Middle frontal gyrus (tissue), 1 donor: ENCODE measurements around the gene MRPL24.
"Not testable (repeated sequence)": the region's sequence is repeated elsewhere in the genome, so short reads cannot be mapped to it uniquely, and the experiment has no call there.

Experiments
- DNase-seq: peaks from one replicate; pipeline ENCODE4 v3.0.0-alpha.2; 2015; ENCODE audit warnings: low spot score; ENCODE audit errors: extremely low spot score

The MRPL24 gene

DNA sequence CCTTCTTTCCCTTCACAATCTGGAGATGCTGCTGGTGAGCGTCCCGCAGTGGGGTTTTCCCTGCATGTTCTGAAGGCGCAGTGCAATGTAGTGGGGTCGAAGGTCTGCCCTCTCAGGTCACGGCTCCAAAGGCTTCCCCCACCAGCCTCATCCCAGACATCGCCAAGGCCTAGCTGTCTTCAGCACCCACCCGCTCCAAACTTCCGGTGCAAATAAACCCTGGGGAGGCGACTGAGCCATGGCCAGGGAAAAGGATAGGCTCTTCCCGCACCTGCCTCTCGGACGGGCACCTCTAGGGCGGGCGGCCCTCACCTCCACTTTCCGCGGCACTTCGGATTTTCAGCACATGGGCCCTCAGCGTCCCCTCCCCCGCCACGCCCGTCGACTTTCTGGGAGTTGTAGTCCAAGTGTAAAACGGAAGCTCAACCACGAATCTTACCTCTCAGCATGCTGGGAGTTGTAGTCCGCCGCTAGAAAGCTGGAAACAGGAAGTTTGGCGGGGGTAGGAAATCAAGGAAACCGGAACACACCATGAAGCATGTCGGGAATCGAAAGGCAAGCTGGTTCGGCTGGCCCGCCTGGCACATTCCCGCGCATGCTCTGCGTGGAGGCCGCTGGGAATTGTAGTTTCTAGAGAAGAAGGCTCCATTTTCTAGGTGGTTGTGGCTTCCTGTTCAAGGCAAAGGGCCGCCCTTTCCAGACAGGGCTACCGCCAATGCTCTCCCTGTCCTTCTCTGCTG is at the start of gene MRPL24:
Gene MRPL24, minus strand, starts transcription at position 348 of the 740 bp plus-strand sequence. CDS start 2,384 bp downstream, outside the sequence.
- peak; percentile 99 for DNase-seq

DNA sequence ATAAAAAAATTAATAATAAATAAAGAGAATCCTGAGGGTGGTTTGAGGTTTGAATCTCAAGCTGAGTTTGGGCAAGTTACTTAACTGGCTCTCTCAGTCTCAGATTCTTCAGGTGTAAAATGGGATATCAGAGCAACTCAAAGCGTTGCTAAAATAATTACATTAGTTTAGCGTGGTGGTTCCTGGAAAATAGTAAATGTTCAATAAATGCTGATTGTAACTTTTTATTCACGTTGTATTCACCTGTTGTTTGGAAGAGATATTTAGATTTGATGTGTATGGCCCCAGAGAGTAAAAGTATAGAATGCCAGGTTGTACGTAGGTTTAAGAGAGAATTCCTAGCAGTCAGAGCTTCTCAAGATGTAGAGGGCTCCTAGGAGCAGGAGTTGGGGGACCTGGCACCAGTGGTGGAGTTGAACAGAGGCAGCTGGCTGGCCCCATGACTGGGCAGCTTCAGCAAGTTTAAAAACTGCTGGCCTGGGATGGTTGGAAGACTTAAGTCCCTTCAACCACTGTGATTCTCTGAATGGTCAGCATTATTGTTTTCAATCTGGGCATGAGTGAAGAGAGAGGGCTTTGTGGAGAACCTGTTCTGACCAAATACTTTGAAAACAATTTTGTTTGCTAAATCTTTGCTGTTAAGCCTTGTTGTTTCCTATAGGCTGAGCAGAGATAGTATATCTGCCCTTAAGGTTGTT is 48.9 kb upstream of the MRPL24 start:
- no peak for DNase-seq

DNA sequence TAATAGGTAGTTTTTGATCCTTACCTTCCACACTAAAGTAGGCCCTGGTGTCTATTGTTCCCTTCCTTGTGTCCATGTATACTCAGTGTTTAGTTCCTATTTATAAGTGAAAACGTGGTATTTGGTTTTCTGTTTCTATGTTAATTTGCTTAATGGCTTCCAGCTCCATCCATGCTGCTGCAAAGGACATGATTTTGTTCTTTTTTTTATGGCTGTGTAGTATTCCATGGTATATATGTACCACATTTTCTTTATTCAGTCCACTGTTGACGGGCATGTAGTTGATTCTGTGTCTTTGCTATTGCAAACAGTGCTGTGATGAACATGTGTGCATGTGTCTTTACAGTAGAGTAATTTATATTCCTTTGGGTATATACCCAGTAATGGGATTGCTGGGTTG is 47.2 kb upstream of the MRPL24 start:
- DNase-seq, result no peak

DNA sequence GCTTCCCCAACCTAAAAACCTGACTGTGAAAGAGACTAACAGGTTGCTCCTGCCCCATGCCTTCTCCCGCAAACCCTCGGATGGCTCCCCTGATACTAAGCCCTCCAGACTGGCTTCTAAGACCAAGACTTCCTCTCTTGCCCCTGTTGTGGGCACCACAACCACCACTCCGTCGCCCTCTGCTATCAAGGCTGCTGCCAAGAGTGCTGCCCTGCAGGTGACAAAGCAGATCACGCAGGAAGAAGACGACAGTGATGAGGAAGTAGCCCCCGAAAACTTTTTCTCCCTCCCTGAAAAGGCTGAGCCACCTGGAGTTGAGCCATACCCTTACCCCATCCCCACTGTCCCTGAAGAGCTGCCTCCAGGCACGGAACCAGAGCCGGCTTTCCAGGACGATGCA is 45.8 kb upstream of the MRPL24 start:
- DNase-seq, result no peak

GRCh38 chr1:156785458-156785857 is 44.6 kb upstream of the MRPL24 start:
- no peak for DNase-seq

DNA sequence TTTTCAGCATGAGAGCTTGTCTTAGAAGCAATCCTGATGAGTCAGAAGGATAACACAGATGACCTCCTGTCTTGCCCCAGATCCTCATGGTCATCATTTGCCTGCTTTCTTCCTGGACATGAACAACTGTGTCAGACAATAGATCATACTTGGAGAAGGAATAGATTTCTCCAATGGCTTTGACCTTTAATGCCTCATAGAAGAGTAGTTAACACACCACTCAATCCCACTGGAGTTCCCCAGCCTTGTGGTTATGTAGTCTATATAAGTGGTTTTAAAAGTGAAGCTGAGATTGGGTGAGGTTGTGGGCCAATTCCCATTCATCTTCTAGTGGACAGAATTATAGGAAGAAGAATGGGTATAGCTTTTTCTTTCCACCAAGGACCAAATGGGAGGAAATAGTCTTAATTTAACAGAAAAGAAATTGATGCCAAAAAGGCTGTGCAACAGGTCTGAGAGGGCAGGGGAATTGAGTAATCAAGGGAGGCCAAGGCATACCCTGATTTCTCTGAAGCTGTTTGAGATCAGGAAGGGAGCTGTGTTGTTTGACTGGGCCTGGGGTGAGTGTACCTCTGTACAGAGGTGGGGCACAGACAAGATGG is 40.8 kb upstream of the MRPL24 start:
- no peak for DNase-seq

DNA sequence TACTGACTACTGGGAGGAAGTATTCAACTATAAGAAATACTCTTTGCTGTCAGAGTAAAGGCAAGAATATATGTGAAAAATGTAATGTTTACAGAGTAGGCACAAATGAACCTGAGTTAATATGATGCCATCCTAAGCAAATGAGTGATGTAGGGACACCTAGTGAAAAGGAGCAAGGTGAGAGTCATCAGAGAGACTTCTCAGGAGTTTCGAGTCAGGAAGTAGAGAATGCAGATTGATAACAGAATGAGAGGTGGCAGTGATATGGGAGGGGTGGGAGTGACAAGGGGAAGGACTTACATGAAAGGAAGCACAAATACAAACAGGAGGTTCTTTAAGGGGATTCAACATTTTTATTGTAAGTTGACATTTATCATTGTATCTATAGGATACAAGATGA is 36.7 kb upstream of the MRPL24 start:
- DNase-seq, result no peak

DNA sequence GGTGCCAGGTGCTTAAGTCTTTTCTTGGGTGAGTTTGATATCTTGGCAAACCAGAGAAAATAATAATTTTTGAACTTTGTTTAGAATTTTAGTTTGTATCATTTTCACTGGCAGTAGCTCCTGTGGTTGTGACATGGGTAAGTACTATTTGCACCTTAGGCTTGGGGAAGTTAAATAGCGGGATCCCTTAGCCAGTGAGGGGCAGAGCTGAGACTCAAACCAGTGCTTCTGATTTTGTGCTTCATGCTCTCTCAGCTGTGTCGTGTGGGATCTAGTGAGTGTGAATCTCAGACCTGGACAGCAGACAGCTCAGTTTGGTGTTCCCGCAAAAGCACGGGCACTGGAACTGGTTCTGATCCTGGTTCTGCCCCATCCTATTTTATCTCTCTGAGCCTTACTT is 36.1 kb upstream of the MRPL24 start:
- DNase-seq, result no peak

DNA sequence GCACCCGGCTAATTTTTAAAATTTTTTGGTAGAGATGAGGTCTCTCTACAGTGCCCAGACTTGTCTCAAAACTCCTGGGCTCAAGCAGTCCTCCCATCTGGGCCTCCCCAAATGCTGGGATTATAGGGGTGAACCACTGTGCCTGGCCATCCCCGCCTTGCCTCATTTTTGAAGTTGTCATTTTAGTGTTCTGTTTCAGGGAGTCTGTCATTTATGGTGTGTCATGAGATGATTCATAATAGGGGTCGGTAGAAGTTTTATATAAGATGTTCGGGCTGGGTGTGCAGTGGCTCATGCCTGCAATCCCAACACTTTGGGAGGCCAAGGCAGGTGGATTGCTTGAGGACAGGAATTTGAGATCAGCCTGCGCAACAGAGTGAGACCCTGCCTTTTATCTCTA is 34.9 kb upstream of the MRPL24 start:
- DNase-seq, result no peak

DNA sequence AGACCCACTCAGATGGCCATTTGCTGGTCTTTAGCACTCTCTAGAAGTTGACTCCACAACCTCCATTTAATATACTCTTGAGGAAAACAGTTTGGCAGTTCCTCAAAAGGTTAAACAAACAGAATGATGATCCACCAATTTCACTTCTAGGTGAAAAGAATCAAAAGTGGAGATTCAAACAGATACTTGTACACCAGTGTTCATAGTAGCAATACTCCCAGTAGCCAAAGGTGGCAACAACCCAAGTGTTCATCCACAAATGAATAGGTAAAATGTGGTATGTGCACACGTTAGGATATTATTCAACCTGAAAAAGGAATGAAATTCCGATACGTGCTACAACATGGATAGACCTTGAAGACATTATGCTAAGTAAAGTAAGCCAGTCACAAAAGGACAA is 32.7 kb upstream of the MRPL24 start:
- no peak for DNase-seq

- DNase-seq, result no peak
Measured at GRCh38 chr1:156772728-156773497, 32.0 kb upstream of the MRPL24 start.

- DNase-seq, result no peak
Measured at GRCh38 chr1:156772222-156772621, 31.3 kb upstream of the MRPL24 start.

GRCh38 chr1:156768610-156769295 is 27.9 kb upstream of the MRPL24 start:
- DNase-seq, result no peak

DNA sequence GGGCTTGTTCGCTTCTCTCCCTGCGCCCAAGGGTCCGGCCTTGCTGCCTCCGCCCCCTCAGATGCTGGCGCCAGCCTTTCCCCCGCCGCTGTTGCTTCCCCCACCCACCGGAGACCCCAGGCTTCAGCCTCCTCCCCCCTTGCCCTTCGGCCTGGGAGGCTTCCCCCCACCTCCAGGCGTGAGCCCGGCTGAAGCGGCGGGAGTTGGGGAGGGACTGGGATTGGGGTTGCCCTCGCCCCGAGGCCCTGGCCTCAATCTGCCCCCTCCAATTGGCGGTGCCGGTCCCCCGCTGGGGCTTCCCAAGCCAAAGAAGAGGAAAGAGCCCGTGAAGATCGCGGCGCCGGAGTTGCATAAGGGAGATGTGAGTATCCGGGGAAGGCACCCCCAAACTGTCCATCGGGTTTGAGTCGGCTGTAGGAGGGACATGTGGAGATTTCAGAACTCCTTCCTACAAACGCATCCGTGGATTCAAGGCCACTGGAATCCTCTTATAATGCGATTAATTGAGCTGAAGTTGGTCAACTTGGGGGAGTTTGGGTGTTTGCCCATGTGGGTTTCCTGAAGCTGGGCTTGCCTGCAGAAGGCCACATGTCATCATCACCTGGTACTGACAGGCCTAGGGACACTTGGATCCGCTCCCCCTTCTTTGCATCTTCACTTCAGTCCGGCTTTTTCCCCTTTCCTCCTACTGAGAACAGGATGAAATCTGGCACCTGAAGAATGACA is 27.2 kb upstream of the MRPL24 start:
- no peak for DNase-seq

DNA sequence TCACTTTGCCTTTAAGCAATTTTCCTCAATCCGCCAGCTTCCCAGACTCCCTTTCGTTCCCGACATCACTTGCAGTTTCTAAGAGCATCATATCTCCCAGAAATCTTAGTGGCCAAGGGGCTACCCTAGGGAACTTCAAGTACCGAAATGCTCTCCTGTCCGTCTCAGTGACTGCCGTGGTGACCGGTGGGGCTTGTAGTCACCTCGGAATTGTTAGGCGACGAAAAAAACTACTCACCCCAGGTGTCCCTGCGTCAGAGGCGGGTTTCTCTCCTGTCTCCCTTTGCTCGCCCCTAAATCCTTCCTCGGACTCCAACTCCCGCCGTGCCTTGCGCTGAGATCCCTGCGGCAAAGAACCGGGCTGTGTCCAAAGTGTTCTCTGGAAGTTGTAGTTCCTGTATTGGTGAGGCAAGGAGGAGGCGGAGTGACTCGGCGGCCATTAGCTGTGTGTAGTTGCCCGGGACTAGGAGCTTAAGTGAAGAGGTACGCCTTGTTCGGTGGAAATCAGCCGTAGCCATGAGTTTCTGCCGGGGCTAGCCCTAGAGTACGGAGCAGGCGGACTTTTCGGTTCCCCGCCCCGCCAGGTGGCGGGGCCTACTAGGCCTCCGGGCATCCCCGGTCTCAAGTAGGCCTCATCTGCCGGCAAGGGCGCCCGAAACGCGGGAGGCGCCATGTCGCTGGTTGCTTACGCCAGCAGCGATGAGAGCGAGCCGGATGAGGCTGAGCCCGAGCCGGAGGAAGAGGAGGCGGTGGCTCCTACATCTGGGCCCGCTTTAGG is 26.4 kb upstream of the MRPL24 start, which contains the start of gene PRCC:
Gene PRCC, plus strand, starts transcription at position 435 of the 778 bp plus-strand sequence. Its CDS starts 237 bp downstream, at position 672.
- DNase-seq, result peak; percentile 100

- DNase-seq, result no peak
Measured at GRCh38 chr1:156766298-156767100, 25.6 kb upstream of the MRPL24 start.

DNA sequence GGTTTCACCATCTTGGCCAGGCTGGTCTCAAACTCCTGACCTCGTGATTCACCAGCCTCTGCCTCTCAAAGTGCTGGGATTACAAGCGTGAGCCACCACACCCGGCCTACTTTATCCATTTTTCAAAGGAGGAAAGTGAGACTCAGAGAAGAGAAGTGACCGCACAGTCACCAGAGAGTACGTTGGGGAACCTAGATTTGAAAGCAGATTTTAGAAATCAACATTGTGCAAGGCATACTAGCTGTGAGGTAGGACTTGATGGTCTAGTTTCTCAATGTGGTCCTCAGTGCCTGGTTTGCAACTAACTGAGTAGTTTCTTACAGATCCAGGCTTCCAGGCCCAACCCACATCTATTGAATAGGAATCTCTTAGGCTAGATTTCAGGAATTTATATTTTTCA is 24.8 kb upstream of the MRPL24 start:
- no peak for DNase-seq

GRCh38 chr1:156765136-156765535 is 24.2 kb upstream of the MRPL24 start:
- not testable (repeated sequence) for DNase-seq

DNA sequence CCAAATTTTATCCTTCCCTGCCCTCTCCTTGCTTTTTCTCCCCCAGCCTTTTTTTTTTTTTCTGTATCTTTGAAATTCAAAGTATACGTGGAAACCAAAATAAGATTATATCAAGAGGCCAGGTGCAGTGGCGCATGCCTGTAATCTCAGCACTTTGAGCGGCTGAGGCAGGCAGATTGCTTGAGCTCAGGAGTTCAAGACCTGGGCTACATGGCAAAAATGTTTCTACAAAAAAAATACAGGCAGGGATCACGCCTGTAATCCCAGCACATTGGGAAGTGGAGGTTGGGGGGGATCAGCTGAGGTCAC is 19.9 kb upstream of the MRPL24 start:
- no peak for DNase-seq
